NT2/D1 (cell line): ENCODE measurements around the gene DHH.

Experiments
- YY1 ChIP-seq: IDR thresholded peaks from 2 replicates; pipeline ENCODE4 v1.6.1; 2011; ENCODE audit not compliant: insufficient read length, insufficient read depth
- ZNF274 ChIP-seq: IDR thresholded peaks from 2 replicates; pipeline ENCODE4 v1.6.1; 2011; ENCODE audit warnings: mild to moderate bottlenecking, low read depth, low read length

DNA sequence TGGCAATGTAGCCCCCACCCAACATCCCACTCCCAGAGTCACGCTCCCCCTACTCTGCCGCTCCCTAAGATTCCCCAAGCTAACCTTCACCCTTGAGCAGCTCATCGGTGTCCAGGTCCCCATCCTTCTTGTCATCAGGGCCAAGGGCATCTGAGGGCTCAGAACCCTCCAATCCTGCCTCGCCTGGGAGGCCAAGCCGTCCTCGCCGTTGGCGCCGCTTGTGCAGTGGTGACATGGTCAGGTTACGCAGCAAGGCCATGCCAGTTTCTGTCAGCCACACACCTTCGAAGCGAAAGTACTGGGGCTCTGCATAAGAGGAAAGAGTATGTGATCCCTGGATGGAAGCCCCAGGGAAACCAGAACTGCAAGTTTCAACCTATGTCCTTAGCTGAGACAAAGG is 49.9 kb downstream of the DHH start:
- TF ChIP-seq ZNF274 = no peak
- TF ChIP-seq YY1 = no peak
